ENCODE measurements around the gene ZNRF4.
"Not testable (repeated sequence)": the region's sequence is repeated elsewhere in the genome, so short reads cannot be mapped to it uniquely, and the experiment has no call there.

Gene ZNRF4, protein sequence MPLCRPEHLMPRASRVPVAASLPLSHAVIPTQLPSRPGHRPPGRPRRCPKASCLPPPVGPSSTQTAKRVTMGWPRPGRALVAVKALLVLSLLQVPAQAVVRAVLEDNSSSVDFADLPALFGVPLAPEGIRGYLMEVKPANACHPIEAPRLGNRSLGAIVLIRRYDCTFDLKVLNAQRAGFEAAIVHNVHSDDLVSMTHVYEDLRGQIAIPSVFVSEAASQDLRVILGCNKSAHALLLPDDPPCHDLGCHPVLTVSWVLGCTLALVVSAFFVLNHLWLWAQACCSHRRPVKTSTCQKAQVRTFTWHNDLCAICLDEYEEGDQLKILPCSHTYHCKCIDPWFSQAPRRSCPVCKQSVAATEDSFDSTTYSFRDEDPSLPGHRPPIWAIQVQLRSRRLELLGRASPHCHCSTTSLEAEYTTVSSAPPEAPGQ

DNA sequence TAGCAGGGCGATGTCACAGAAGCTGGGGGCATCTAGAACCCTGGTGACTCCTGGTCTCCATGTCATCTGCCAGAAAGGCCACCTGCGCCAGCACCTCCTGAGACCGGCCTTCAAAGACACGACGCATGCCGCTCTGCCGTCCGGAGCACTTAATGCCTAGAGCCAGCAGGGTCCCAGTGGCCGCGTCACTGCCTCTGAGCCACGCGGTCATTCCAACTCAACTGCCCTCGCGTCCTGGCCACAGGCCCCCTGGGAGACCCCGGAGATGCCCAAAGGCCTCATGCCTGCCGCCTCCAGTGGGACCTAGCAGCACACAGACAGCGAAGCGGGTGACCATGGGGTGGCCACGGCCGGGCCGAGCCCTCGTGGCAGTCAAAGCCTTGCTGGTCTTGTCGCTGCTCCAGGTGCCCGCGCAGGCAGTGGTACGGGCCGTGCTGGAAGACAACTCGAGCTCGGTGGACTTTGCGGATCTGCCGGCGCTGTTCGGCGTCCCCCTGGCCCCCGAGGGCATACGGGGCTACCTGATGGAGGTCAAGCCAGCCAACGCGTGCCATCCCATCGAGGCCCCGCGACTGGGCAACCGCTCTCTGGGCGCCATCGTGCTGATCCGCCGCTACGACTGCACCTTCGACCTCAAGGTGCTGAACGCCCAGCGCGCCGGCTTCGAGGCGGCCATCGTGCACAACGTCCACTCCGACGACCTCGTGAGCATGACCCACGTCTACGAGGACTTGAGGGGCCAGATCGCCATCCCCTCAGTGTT is at the start of gene ZNRF4:
Gene ZNRF4, plus strand, starts transcription at position 51 of the 763 bp plus-strand sequence. Its CDS starts 75 bp downstream, at position 126.
- Histone ChIP-seq H3K9me3 (ENCODE audit: control insufficient read depth, low read length) (no peaks in the 10 kb centered on the region), H3K9ac (ENCODE audit: low read length) (no peak within 1 kb of the TSS), H3K4me3 (ENCODE audit: low read length) (no peak within 1 kb of the TSS), H3K36me3 (ENCODE audit: control insufficient read depth, insufficient read depth, low read length) (no peaks in the 10 kb centered on the region), H3K27me3 (ENCODE audit: control insufficient read depth, insufficient read depth, low read length) (no peaks in the 10 kb centered on the region), H3K4me1 (ENCODE audit: control insufficient read depth, insufficient read depth, low read length) (no peaks in the 10 kb centered on the region)

DNA sequence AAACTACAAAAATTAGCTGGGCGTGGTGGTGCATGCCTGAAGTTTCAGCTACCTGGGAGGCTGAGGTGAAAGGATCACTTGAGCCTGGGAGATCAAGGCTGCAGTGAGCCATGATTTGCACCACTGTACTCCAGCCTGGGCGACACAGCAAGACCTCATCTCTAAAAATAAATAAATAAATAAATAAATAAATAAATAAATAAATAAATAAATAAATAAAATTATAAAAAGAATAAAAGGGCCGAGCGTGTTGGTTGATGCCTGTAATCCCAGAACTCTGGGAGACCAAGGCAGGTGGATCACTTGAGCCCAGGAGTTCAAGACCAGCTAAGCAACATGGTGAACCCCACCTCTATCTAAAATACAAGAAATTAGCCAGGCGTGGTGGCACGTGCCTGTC is 49.0 kb upstream of the ZNRF4 start:
- not testable (repeated sequence) for H3K9me3 ChIP-seq (ENCODE audit: control insufficient read depth, low read length); H3K4me3 ChIP-seq (ENCODE audit: low read length); H3K36me3 ChIP-seq (ENCODE audit: control insufficient read depth, insufficient read depth, low read length); H3K27me3 ChIP-seq (ENCODE audit: control insufficient read depth, insufficient read depth, low read length); H3K9ac ChIP-seq (ENCODE audit: low read length); H3K4me1 ChIP-seq (ENCODE audit: control insufficient read depth, insufficient read depth, low read length)

DNA sequence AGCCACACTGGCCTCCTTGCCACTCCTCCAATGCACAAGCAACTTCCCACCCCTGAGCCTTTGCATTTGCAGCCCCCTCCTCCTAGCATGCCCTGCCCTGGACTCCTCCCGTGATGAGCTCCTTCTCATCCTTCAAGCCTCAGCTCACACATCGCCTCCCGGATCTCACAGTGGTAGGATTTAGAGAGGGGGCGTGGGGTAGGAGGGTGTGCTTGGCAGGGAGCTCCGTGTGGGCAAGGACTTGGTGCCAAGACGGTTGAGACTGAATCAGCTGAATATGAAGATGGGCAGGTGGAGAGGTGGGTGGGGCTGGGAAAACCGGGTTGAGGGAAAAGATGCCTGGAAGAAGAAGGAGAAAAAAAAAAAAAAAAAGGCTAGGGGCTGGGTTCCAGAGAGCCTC is 48.4 kb upstream of the ZNRF4 start:
- Histone ChIP-seq H3K36me3 (ENCODE audit: control insufficient read depth, insufficient read depth, low read length) (no peaks in the 10 kb centered on the region), H3K4me1 (ENCODE audit: control insufficient read depth, insufficient read depth, low read length) (no peaks in the 10 kb centered on the region), H3K9me3 (ENCODE audit: control insufficient read depth, low read length) (no peaks in the 10 kb centered on the region), H3K4me3 (ENCODE audit: low read length) (no peak overlapping the region), H3K9ac (ENCODE audit: low read length) (no peak overlapping the region), H3K27me3 (ENCODE audit: control insufficient read depth, insufficient read depth, low read length) (no peaks in the 10 kb centered on the region)

DNA sequence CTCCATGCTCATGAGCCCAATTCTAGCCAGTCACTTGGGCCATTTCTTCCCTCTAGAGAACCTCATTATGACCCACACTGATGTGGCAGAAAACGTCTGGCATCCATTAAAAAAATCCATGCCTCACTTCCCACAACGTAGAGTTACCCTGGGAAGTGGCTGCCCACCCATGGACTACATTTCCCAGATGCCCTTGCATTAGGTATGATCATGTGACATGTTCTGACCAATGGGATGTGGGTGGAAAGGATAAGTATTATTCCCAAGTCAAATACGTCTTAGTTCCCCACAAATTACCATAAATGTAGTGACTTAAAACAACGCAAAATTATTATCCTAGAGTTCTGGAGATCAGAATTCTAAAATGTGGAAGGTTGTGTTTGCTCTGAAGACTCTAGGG is 47.9 kb upstream of the ZNRF4 start:
- no peaks in the 10 kb centered on the region for H3K9me3 ChIP-seq (ENCODE audit: control insufficient read depth, low read length)
- H3K27me3 ChIP-seq (ENCODE audit: control insufficient read depth, insufficient read depth, low read length) = no peaks in the 10 kb centered on the region
- H3K9ac ChIP-seq (ENCODE audit: low read length) = no peak overlapping the region
- no peaks in the 10 kb centered on the region for H3K36me3 ChIP-seq (ENCODE audit: control insufficient read depth, insufficient read depth, low read length)
- H3K4me3 ChIP-seq (ENCODE audit: low read length) = no peak overlapping the region
- H3K4me1 ChIP-seq (ENCODE audit: control insufficient read depth, insufficient read depth, low read length) = no peaks in the 10 kb centered on the region

DNA sequence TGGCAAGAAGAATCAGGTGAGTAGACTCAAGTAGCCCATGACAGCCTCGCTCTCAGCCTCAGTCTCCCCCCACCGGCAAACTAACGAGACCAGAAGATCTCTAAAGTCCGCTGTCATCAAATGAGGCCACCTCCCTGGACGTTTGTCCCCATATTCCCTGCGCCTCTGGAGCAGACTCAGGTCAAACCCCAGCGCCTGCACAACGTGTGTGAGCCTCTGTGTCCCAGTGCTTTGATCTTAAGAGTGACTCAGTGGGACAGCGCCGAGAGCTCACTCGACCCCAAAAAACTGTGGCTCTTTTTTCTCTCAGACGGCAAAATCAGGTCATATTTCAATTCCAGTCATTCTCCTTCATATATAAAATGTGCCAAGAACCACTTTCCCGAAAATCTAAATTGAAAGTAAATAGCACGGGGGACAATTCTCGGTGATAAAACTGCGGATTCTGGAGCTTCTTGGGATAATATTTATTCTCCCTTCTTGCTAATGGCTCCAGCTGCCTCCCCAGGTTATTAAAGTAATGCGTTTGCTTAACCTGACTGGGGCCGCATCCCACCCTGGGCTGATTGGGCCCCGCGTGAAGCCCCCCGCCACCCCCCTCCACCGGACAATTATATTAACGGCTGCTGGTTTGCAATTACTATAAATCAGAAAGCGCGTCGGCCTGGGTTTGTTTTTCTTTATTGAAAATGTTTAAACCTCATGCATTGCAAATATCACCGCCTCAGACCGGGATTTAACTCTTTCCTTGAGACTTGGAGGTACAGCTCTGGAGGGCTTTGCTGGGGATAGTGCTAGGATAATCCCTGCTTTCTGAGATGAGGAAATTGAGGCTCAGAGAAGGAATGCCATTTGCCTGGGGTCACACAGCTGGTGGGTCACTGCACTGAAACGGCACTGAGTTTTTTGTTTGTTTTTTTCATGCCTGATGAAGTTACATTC is 37.5 kb upstream of the ZNRF4 start:
- Histone ChIP-seq H3K4me3 (ENCODE audit: low read length) (no peak overlapping the region), H3K9me3 (ENCODE audit: control insufficient read depth, low read length) (no peaks in the 10 kb centered on the region), H3K27me3 (ENCODE audit: control insufficient read depth, insufficient read depth, low read length) (peaks cover 18% of the 10 kb centered on the region), H3K4me1 (ENCODE audit: control insufficient read depth, insufficient read depth, low read length) (no peaks in the 10 kb centered on the region), H3K36me3 (ENCODE audit: control insufficient read depth, insufficient read depth, low read length) (no peaks in the 10 kb centered on the region), H3K9ac (ENCODE audit: low read length) (no peak overlapping the region)

DNA sequence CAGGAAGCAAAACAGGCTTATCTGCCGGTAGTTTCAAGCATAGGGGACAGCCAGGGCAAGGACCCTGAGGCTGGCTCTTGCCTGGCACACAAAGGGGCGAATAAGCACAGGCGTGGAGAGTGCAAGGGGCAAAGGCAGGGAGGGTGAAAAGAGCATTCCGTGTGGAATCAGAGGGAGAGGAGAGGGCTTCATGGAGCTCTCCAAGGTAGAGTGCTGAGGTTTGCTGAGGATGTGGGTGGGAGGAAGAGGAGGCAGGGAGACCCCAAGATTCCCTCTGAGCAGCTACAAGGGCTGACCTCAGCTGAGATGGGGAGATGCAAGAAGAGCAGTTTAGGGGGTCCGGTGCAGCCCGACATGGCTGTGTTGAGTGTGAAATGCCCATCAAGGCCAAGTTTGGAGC is 36.5 kb upstream of the ZNRF4 start:
- no peaks in the 10 kb centered on the region for H3K36me3 ChIP-seq (ENCODE audit: control insufficient read depth, insufficient read depth, low read length)
- no peak overlapping the region for H3K9ac ChIP-seq (ENCODE audit: low read length)
- no peaks in the 10 kb centered on the region for H3K9me3 ChIP-seq (ENCODE audit: control insufficient read depth, low read length)
- H3K4me3 ChIP-seq (ENCODE audit: low read length) = no peak overlapping the region
- H3K27me3 ChIP-seq (ENCODE audit: control insufficient read depth, insufficient read depth, low read length) = peaks cover 18% of the 10 kb centered on the region
- no peaks in the 10 kb centered on the region for H3K4me1 ChIP-seq (ENCODE audit: control insufficient read depth, insufficient read depth, low read length)

DNA sequence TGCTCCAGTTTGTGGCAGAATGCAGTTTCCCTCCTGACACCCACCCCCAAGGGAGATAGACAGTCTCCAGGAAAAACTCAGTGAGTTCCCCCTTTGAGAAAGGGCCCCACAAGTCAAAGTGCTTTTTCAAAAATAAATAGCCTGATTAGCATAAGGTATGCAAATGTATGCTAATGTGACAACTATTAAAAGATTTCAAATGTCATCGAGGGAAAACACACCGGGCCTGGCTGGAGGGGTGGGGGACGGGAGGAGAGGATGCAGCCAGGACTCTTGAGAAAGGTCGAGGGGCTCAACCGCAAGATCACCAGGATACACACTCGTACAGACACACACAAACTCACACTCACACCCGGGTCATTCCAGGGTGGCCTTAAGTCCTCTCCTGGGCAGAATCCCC is 34.3 kb upstream of the ZNRF4 start:
- H3K9ac ChIP-seq (ENCODE audit: low read length) = no peak overlapping the region
- H3K36me3 ChIP-seq (ENCODE audit: control insufficient read depth, insufficient read depth, low read length) = no peaks in the 10 kb centered on the region
- peaks cover 18% of the 10 kb centered on the region for H3K27me3 ChIP-seq (ENCODE audit: control insufficient read depth, insufficient read depth, low read length)
- H3K9me3 ChIP-seq (ENCODE audit: control insufficient read depth, low read length) = no peaks in the 10 kb centered on the region
- no peak overlapping the region for H3K4me3 ChIP-seq (ENCODE audit: low read length)
- no peaks in the 10 kb centered on the region for H3K4me1 ChIP-seq (ENCODE audit: control insufficient read depth, insufficient read depth, low read length)

DNA sequence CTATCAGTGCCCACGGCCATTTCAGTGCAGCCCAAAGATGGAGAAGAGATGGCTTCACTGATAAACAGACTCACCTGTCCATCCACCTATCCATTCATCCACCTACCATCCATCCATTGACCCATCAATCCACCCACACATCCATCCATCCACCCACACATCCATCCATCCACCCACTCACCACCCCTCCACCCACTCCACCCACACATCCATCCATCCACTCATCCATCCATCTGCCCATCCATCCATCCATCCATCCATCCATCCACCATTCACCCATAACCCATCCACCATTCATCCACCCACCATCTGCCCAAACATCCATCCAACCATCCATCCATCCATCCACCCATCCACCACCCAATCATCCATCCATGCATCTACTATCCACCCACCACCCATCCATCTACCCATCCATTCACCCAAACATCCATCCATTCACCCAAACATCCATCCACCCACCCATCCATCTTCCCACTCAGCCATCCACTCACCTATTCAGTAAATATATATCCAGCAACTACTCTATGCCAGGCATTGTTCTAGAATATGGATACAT is 31.6 kb upstream of the ZNRF4 start:
- H3K4me1 ChIP-seq (ENCODE audit: control insufficient read depth, insufficient read depth, low read length) = no peaks in the 10 kb centered on the region
- H3K27me3 ChIP-seq (ENCODE audit: control insufficient read depth, insufficient read depth, low read length) = peaks cover 12% of the 10 kb centered on the region
- H3K9ac ChIP-seq (ENCODE audit: low read length) = no peak overlapping the region
- no peaks in the 10 kb centered on the region for H3K9me3 ChIP-seq (ENCODE audit: control insufficient read depth, low read length)
- no peak overlapping the region for H3K4me3 ChIP-seq (ENCODE audit: low read length)
- no peaks in the 10 kb centered on the region for H3K36me3 ChIP-seq (ENCODE audit: control insufficient read depth, insufficient read depth, low read length)

DNA sequence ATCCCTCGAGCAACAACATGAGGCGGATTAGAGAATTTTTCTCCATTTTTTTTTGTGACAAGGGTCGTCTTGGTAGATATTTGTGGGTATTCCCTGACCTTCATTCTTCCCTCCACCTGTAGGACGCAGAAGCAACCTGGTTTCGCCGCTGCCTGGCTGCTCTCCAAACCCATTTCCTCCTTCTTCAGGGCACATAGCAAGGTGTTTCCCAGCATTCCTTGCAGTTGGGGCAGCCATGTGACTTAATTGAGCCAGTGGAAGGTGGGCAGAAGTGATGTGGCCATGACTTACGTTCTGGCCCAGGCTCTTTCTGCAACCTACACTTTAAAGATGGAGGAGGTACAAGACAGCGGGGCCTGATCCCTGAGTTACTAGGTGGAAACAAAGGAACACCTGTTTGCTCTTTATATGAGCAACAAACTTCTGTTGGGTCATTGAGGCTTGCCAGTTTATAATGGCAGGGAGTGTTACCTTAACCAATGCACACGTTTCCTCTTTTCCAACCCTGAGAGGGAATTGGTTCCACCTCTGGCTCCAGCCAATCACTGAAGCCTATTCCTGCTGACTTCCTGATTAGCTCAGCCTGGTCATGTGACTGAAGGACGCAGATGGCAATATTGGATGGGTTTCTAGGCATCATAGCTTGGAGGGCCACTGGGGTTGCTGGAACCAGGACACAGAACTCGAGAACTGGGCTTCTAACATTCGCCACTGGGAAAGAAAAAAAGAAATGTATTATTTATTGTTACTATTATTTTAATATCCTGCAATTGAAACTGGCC is 30.8 kb upstream of the ZNRF4 start:
- Histone ChIP-seq H3K9ac (ENCODE audit: low read length) (no peak overlapping the region), H3K27me3 (ENCODE audit: control insufficient read depth, insufficient read depth, low read length) (peaks cover 5% of the 10 kb centered on the region), H3K4me3 (ENCODE audit: low read length) (no peak overlapping the region), H3K9me3 (ENCODE audit: control insufficient read depth, low read length) (no peaks in the 10 kb centered on the region), H3K36me3 (ENCODE audit: control insufficient read depth, insufficient read depth, low read length) (no peaks in the 10 kb centered on the region), H3K4me1 (ENCODE audit: control insufficient read depth, insufficient read depth, low read length) (no peaks in the 10 kb centered on the region)

DNA sequence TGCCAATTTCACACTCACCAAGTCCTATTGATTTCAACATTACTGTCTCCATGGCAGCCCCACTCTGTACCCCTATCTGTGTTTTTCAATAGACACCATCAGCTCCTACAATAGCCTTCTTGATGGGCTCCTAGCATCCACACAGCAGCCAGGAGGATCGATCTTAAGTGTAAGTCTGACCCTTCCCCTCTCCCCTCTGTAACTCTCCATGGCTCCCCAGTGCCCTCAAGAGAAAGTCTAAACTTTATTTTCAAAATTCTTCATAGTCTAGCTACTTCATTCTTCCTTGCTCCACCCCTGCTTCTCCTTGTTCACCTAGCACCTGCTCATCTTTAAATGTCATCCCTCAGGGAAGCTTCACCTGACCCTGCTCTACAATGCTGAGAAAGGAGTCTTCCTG is 30.0 kb upstream of the ZNRF4 start:
- Histone ChIP-seq H3K4me3 (ENCODE audit: low read length) (no peak overlapping the region), H3K9ac (ENCODE audit: low read length) (no peak overlapping the region), H3K9me3 (ENCODE audit: control insufficient read depth, low read length) (no peaks in the 10 kb centered on the region), H3K27me3 (ENCODE audit: control insufficient read depth, insufficient read depth, low read length) (peaks cover 5% of the 10 kb centered on the region), H3K36me3 (ENCODE audit: control insufficient read depth, insufficient read depth, low read length) (no peaks in the 10 kb centered on the region), H3K4me1 (ENCODE audit: control insufficient read depth, insufficient read depth, low read length) (no peaks in the 10 kb centered on the region)

DNA sequence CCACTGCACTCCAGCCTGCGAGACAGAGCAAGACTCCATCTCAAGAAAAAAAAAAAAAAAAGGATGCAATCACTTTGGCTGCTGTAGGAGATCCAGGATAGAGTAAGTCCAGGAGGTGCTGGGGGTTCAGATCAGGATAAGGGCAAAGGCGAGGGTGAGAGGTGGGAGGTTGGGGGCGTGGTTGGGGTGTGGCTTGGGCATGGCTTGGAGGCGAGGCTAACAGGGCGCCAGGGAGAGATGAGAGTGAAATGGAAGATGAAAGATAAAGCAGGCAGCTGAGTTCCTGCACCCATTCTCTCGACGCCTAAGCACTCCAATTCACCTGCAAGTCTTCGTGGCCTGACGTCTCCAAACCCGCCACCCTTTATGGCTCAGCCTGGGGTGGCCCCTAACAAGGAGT is 25.0 kb upstream of the ZNRF4 start:
- no peaks in the 10 kb centered on the region for H3K9me3 ChIP-seq (ENCODE audit: control insufficient read depth, low read length)
- no peak overlapping the region for H3K4me3 ChIP-seq (ENCODE audit: low read length)
- H3K4me1 ChIP-seq (ENCODE audit: control insufficient read depth, insufficient read depth, low read length) = no peaks in the 10 kb centered on the region
- no peaks in the 10 kb centered on the region for H3K36me3 ChIP-seq (ENCODE audit: control insufficient read depth, insufficient read depth, low read length)
- H3K9ac ChIP-seq (ENCODE audit: low read length) = no peak overlapping the region
- H3K27me3 ChIP-seq (ENCODE audit: control insufficient read depth, insufficient read depth, low read length) = peaks cover 5% of the 10 kb centered on the region

All from mucosa of stomach (tissue), 1 donor.